Mucosa of descending colon (tissue), 3 donors: Measurements from ENCODE around the gene MTF1. TPM values are rescaled to one million over a fixed set of nuclear protein-coding genes. Genes with fewer than 3 reads are reported as not detected.

Experiments
- ATAC-seq: fragments of 200-7000 bp; cut with Tn5 transposase; one replicate; pipeline ENCODE4 v1.9.1; 2020; ENCODE audit warnings: mild to moderate bottlenecking, moderate library complexity
- DNase-seq, 3 donors: peaks; one replicate each; pipeline ENCODE4 v3.0.0-alpha.2; 2020
- H3K36me3 ChIP-seq: fragments of 200-600 bp; one replicate; pipeline ENCODE4 v1.8.0; 2021; ENCODE audit warnings: low read depth, mild to moderate bottlenecking
- H3K4me1 ChIP-seq: fragments of 200-600 bp; one replicate; pipeline ENCODE4 v1.8.0; 2021; ENCODE audit warnings: low read depth, mild to moderate bottlenecking
- H3K4me3 ChIP-seq: fragments of 200-600 bp; one replicate; pipeline ENCODE4 v1.8.0; 2021; ENCODE audit warnings: mild to moderate bottlenecking
- H3K9me3 ChIP-seq: fragments of 200-600 bp; one replicate; pipeline ENCODE4 v1.8.0; 2021; ENCODE audit warnings: mild to moderate bottlenecking
- CTCF ChIP-seq: fragments of 200-600 bp; IDR thresholded peaks from one replicate; pipeline ENCODE4 v1.8.0; 2022; ENCODE audit warnings: antibody characterized with exemption, mild to moderate bottlenecking
- intact Hi-C, 2 donors: fragments of 100-400 bp; cut with DNase I in 1 of 2; cut with micrococcal nuclease in 1 of 2; formaldehyde crosslinking; loops; one replicate each; pipeline versions ENCODE4 v1.11.0 to v1.11.1; 2022; cut with DNase I, micrococcal nuclease
- total RNA-seq, 3 donors: library from RNA; stranded (reverse); fragmentation: NEBNext Ultra II Directional in 2 of 3; extraction: Animal tissue kit (Norgen Biotek cat#: 25700) in 2 of 3; gene quantifications; one replicate each; pipeline versions ENCODE4 v1.2.1 to v1.2.4, GENCODE V29; 2021 to 2023
- donor health status: DM: no; HTN: no; CAD: no; lungs with moderate emphysema.
- donor health status: DM: no; HTN: no; CAD: no.
- donor health status: DM: no; HTN: yes; CAD: no.

MTF1 gene
- total RNA-seq, 3 donors from 2014 or later = 30.6 to 42.8 (median 35.2) TPM

- no peak for TF ChIP-seq CTCF
- H3K36me3 ChIP-seq = peaks cover 16% of the 10 kb centered on the region
- H3K4me1 ChIP-seq = peaks cover 8% of the 10 kb centered on the region
- intact Hi-C loops = no loop called here
- no peak overlapping the region for H3K4me3 ChIP-seq
- no peaks in the 10 kb centered on the region for H3K9me3 ChIP-seq
- DNase-seq (no peak), ATAC-seq (no peak)
These were observed 57.0 kb downstream of the MTF1 start for GRCh38 chr1:37802439-37802838.

GRCh38 chr1:37797750-37798345 lies 61.5 kb downstream of the MTF1 start:
- TF ChIP-seq CTCF = no peak
- DNase-seq (no peak), ATAC-seq (no peak)
- no peaks in the 10 kb centered on the region for H3K9me3 ChIP-seq
- intact Hi-C loops = no loop called here
- H3K4me3 ChIP-seq = no peak overlapping the region
- H3K4me1 ChIP-seq = peaks cover 6% of the 10 kb centered on the region
- no peaks in the 10 kb centered on the region for H3K36me3 ChIP-seq

GRCh38 chr1:37795340-37796125 lies 63.9 kb downstream of the MTF1 start:
- peak; percentile 80 for ATAC-seq
- H3K36me3 ChIP-seq = no peaks in the 10 kb centered on the region
- TF ChIP-seq CTCF = no peak
- intact Hi-C loops = no loop called here
- H3K4me3 ChIP-seq = no peak overlapping the region
- peaks cover 6% of the 10 kb centered on the region for H3K4me1 ChIP-seq
- peak; percentile 68 to 85 (median 82) for DNase-seq
- no peaks in the 10 kb centered on the region for H3K9me3 ChIP-seq

- no peaks in the 10 kb centered on the region for H3K36me3 ChIP-seq
- no peak for DNase-seq
- H3K4me1 ChIP-seq = peaks cover 6% of the 10 kb centered on the region
- ATAC-seq = peak; percentile 7
- H3K4me3 ChIP-seq = peak overlapping the region; percentile 22
- H3K9me3 ChIP-seq = no peaks in the 10 kb centered on the region
- intact Hi-C loops = no loop called here
- no peak for TF ChIP-seq CTCF
These were observed 64.7 kb downstream of the MTF1 start for GRCh38 chr1:37794372-37795339.

- DNase-seq (peak; percentile 57 to 72 (median 62)), ATAC-seq (peak; percentile 92)
- intact Hi-C loops = no loop called here
- H3K4me1 ChIP-seq = peaks cover 6% of the 10 kb centered on the region
- no peaks in the 10 kb centered on the region for H3K36me3 ChIP-seq
- no peak for TF ChIP-seq CTCF
- no peaks in the 10 kb centered on the region for H3K9me3 ChIP-seq
- H3K4me3 ChIP-seq = peak within 1 kb of the TSS; percentile 22
These were observed 65.5 kb downstream of the MTF1 start, which contains the start of gene MANEAL for GRCh38 chr1:37793773-37794371. Gene MANEAL, plus strand, starts transcription at chr1:37793847. Its CDS starts 336 bp downstream, at chr1:37794183.
